ENCODE results near the gene PMM1. TPM values are rescaled to one million over a fixed set of nuclear protein-coding genes. Genes with fewer than 3 reads are reported as not detected.
"Not testable (repeated sequence)": the region's sequence is repeated elsewhere in the genome, so short reads cannot be mapped to it uniquely, and the experiment has no call there.

The PMM1 gene
- total RNA-seq, 2 donors from 2014 or later: 24.9 to 25.3 TPM

- DNase-seq (ENCODE audit: low spot score) (no peak), ATAC-seq (ENCODE audit: insufficient number of reproducible peaks, low FRiP score, low read depth) (no peak)
- H3K9me3 ChIP-seq: no peaks in the 10 kb centered on the region
- no peaks in the 10 kb centered on the region for H3K27me3 ChIP-seq (replicated peaks; ENCODE audit: insufficient read depth)
- TF ChIP-seq CTCF (IDR thresholded peaks at IDR 0.05): no peak
- H3K27ac ChIP-seq: no peak overlapping the region
- H3K36me3 ChIP-seq: no peaks in the 10 kb centered on the region
- H3K4me3 ChIP-seq: no peak overlapping the region
- H3K4me1 ChIP-seq (ENCODE audit: control insufficient read depth in 1 of 2, low read depth in 2 of 2): no peaks in the 10 kb centered on the region
These were observed 9.4 kb upstream of the PMM1 start for GRCh38 chr22:41598891-41599635.

- Histone ChIP-seq H3K27me3 (replicated peaks; ENCODE audit: insufficient read depth) (no peaks in the 10 kb centered on the region), H3K36me3 (no peaks in the 10 kb centered on the region), H3K27ac (no peak overlapping the region), H3K4me3 (no peak overlapping the region), H3K4me1 (ENCODE audit: control insufficient read depth in 1 of 2, low read depth in 2 of 2) (no peaks in the 10 kb centered on the region), H3K9me3 (no peaks in the 10 kb centered on the region)
- ATAC-seq (ENCODE audit: insufficient number of reproducible peaks, low FRiP score, low read depth): no peak
- TF ChIP-seq CTCF (IDR thresholded peaks at IDR 0.05): no peak
- no peak for DNase-seq (ENCODE audit: low spot score)
These were observed 8.4 kb upstream of the PMM1 start for GRCh38 chr22:41598081-41598480.

- Histone ChIP-seq H3K4me3 (no peak overlapping the region), H3K4me1 (ENCODE audit: control insufficient read depth in 1 of 2, low read depth in 2 of 2) (no peaks in the 10 kb centered on the region), H3K36me3 (no peaks in the 10 kb centered on the region), H3K9me3 (no peaks in the 10 kb centered on the region), H3K27me3 (replicated peaks; ENCODE audit: insufficient read depth) (no peaks in the 10 kb centered on the region), H3K27ac (no peak overlapping the region)
- DNase-seq (ENCODE audit: low spot score): no peak
- no peak for TF ChIP-seq CTCF (IDR thresholded peaks at IDR 0.05)
- no peak for ATAC-seq (ENCODE audit: insufficient number of reproducible peaks, low FRiP score, low read depth)
These were observed 8.0 kb upstream of the PMM1 start for GRCh38 chr22:41597635-41597953.

- Histone ChIP-seq H3K27ac (no peak overlapping the region), H3K27me3 (replicated peaks; ENCODE audit: insufficient read depth) (no peaks in the 10 kb centered on the region), H3K36me3 (no peaks in the 10 kb centered on the region), H3K9me3 (no peaks in the 10 kb centered on the region), H3K4me3 (no peak overlapping the region), H3K4me1 (ENCODE audit: control insufficient read depth in 1 of 2, low read depth in 2 of 2) (no peaks in the 10 kb centered on the region)
- no peak for DNase-seq (ENCODE audit: low spot score)
- TF ChIP-seq CTCF (IDR thresholded peaks at IDR 0.05): peak; percentile 69
- no peak for ATAC-seq (ENCODE audit: insufficient number of reproducible peaks, low FRiP score, low read depth)
These were observed 7.4 kb upstream of the PMM1 start for GRCh38 chr22:41596776-41597634.

GRCh38 chr22:41595703-41596102, 6.1 kb upstream of the PMM1 start:
- Histone ChIP-seq H3K27me3 (replicated peaks; ENCODE audit: insufficient read depth) (no peaks in the 10 kb centered on the region), H3K9me3 (no peaks in the 10 kb centered on the region), H3K36me3 (no peaks in the 10 kb centered on the region), H3K4me1 (ENCODE audit: control insufficient read depth in 1 of 2, low read depth in 2 of 2) (no peaks in the 10 kb centered on the region), H3K27ac (no peak overlapping the region), H3K4me3 (no peak overlapping the region)
- no peak for TF ChIP-seq CTCF (IDR thresholded peaks at IDR 0.05)
- ATAC-seq (ENCODE audit: insufficient number of reproducible peaks, low FRiP score, low read depth) (no peak), DNase-seq (ENCODE audit: low spot score) (no peak)

GRCh38 chr22:41593336-41593960, 3.8 kb upstream of the PMM1 start:
- not testable (repeated sequence) for ATAC-seq (ENCODE audit: insufficient number of reproducible peaks, low FRiP score, low read depth)

More at GRCh38 chr22:41593336-41593960, 3.8 kb upstream of the PMM1 start:
- not testable (repeated sequence) for DNase-seq (ENCODE audit: low spot score); H3K4me1 ChIP-seq (ENCODE audit: control insufficient read depth in 1 of 2, low read depth in 2 of 2); H3K27ac ChIP-seq; H3K27me3 ChIP-seq (replicated peaks; ENCODE audit: insufficient read depth); H3K9me3 ChIP-seq; H3K4me3 ChIP-seq; H3K36me3 ChIP-seq
